NCI-H524 (cell line): ENCODE measurements around the gene LYZL4.

Experiments
- DNase-seq, 2 experiments: peaks; one replicate each; lab custom pipeline; 2025; lab: John Stamatoyannopoulos, UW

The LYZL4 gene

GRCh38 chr3:42425736-42426407, 15.5 kb upstream of the LYZL4 start:
- DNase-seq, result no peak

GRCh38 chr3:42424911-42425310, 14.5 kb upstream of the LYZL4 start:
- peak in 1 of 2 experiments; percentile 17 for DNase-seq

GRCh38 chr3:42421818-42422796, 11.7 kb upstream of the LYZL4 start:
- DNase-seq, result no peak

- peak in 1 of 2 experiments; percentile 6 for DNase-seq
These were observed 9.2 kb upstream of the LYZL4 start for GRCh38 chr3:42419563-42419962.

- DNase-seq, result peak; percentile 52 to 88
These were observed 2.2 kb upstream of the LYZL4 start for GRCh38 chr3:42412526-42413155.

GRCh38 chr3:42411429-42411828, 1.0 kb upstream of the LYZL4 start:
- DNase-seq, result no peak

GRCh38 chr3:42408156-42408555, 2.3 kb downstream of the LYZL4 start:
- DNase-seq, result no peak

GRCh38 chr3:42406727-42407450, 3.5 kb downstream of the LYZL4 start:
- DNase-seq, result no peak

- DNase-seq, result no peak
These were observed 4.6 kb downstream of the LYZL4 start for GRCh38 chr3:42405857-42406256.

GRCh38 chr3:42403737-42404136, 6.7 kb downstream of the LYZL4 start:
- no peak for DNase-seq

- no peak for DNase-seq
These were observed 7.9 kb downstream of the LYZL4 start for GRCh38 chr3:42402394-42403096.

GRCh38 chr3:42398080-42398479, 12.3 kb downstream of the LYZL4 start:
- no peak for DNase-seq

GRCh38 chr3:42397644-42398043, 12.8 kb downstream of the LYZL4 start:
- no peak for DNase-seq

- DNase-seq, result no peak
These were observed 15.7 kb downstream of the LYZL4 start for GRCh38 chr3:42394579-42395288.

GRCh38 chr3:42387802-42388651, 22.4 kb downstream of the LYZL4 start:
- DNase-seq, result no peak

- no peak for DNase-seq
These were observed 28.8 kb downstream of the LYZL4 start for GRCh38 chr3:42381551-42382082.

GRCh38 chr3:42377681-42378080, 32.7 kb downstream of the LYZL4 start:
- DNase-seq, result no peak

GRCh38 chr3:42376344-42376798, 34.0 kb downstream of the LYZL4 start:
- no peak for DNase-seq

GRCh38 chr3:42375121-42375800, 35.1 kb downstream of the LYZL4 start:
- DNase-seq, result no peak
